PC-3 (cell line): ENCODE results near the gene MARCHF9. TPM values are rescaled to one million over a fixed set of nuclear protein-coding genes. Genes with fewer than 3 reads are reported as not detected.

ENCODE experiments used
- ATAC-seq: fragments of 200-7000 bp; cut with Tn5 transposase; 2 replicates; pipeline ENCODE4 v1.9.1; 2020; ENCODE audit warnings: mild to moderate bottlenecking, moderate library complexity
- BruUV-seq: library from RNA; stranded (reverse); fragments of 400-500 nt; replicated peaks from 2 replicates; lab custom pipeline; 2021; lab: Mats Ljungman, UMichigan
- CTCF ChIA-PET: fragments of 300-600 bp; sonication (Branson Sonifier 250); formaldehyde crosslinking; loops from one replicate; lab custom pipeline; 2022; ENCODE audit warnings: antibody characterized with exemption; lab: Charles Lee
- POLR2A ChIA-PET: fragments of 300-600 bp; sonication (Branson Sonifier 250); formaldehyde crosslinking; loops from one replicate; lab custom pipeline; 2022; ENCODE audit warnings: antibody characterized with exemption; ENCODE audit not compliant: unreplicated experiment; lab: Charles Lee
- DNase-seq: peaks from one replicate; pipeline ENCODE4 v3.0.0-alpha.2; 2015
- H2AFZ ChIP-seq: fragments of 300-600 bp; sonication (generic); 2 replicates; pipeline ENCODE4 v1.6.0; 2016; ENCODE audit warnings: antibody characterized with exemption, low read length
- H3F3A ChIP-seq: fragments of 300-600 bp; sonication (generic); one replicate; pipeline ENCODE4 v1.6.0; 2017; ENCODE audit warnings: antibody characterized with exemption, low read length, control low read depth, mild to moderate bottlenecking; ENCODE audit not compliant: unreplicated experiment
- H3K27ac ChIP-seq: fragments of 300-600 bp; sonication (generic); 2 replicates; pipeline ENCODE4 v1.5.1; 2016; ENCODE audit warnings: mild to moderate bottlenecking, low read length
- H3K27me3 ChIP-seq: fragments of 300-600 bp; sonication (generic); 2 replicates; pipeline ENCODE4 v1.6.1; 2016; ENCODE audit warnings: low read length, mixed read lengths
- H3K36me3 ChIP-seq: fragments of 300-600 bp; sonication (generic); 2 replicates; pipeline ENCODE4 v1.6.1; 2016; ENCODE audit warnings: low read depth, mixed run types, low read length, mixed read lengths
- H3K4me1 ChIP-seq: fragments of 300-600 bp; sonication (generic); 2 replicates; pipeline ENCODE4 v1.5.1; 2016; ENCODE audit warnings: low read length; ENCODE audit not compliant: insufficient read depth
- H3K4me2 ChIP-seq: fragments of 300-600 bp; sonication (generic); 2 replicates; pipeline ENCODE4 v1.6.0; 2016; ENCODE audit warnings: low read length
- H3K4me3 ChIP-seq: fragments of 300-600 bp; sonication (generic); 2 replicates; pipeline ENCODE4 v1.5.1; 2016; ENCODE audit warnings: mild to moderate bottlenecking, low read length, mixed read lengths
- H3K79me2 ChIP-seq: fragments of 300-600 bp; sonication (generic); 2 replicates; pipeline ENCODE4 v1.6.1; 2017; ENCODE audit warnings: low read length, mixed read lengths
- H3K9ac ChIP-seq: fragments of 300-600 bp; sonication (generic); 2 replicates; pipeline ENCODE4 v1.6.0; 2016; ENCODE audit warnings: mild to moderate bottlenecking, low read length
- H3K9me2 ChIP-seq: fragments of 300-600 bp; sonication (generic); replicated peaks from 2 replicates; pipeline ENCODE4 v1.6.1; 2016; ENCODE audit warnings: mixed run types, low read length, mixed read lengths
- H3K9me3 ChIP-seq: fragments of 300-600 bp; sonication (generic); 2 replicates; pipeline ENCODE4 v1.6.1; 2016; ENCODE audit warnings: low read length, mixed read lengths
- H4K20me1 ChIP-seq: fragments of 300-600 bp; sonication (generic); 2 replicates; pipeline ENCODE4 v1.6.1; 2016; ENCODE audit warnings: low read length, mixed read lengths
- EZH2 ChIP-seq: fragments of 300-600 bp; sonication (generic); IDR thresholded peaks from one replicate; pipeline ENCODE4 v1.6.1; 2017; ENCODE audit warnings: antibody characterized with exemption, mild to moderate bottlenecking, low read length; ENCODE audit not compliant: unreplicated experiment
- EZH2phosphoT487 ChIP-seq: fragments of 300-600 bp; sonication (generic); IDR thresholded peaks from 2 replicates; pipeline ENCODE4 v1.6.1; 2018; ENCODE audit warnings: mild to moderate bottlenecking, antibody characterized with exemption, low read length, borderline replicate concordance
- intact Hi-C: fragments of 100-400 bp; cut with micrococcal nuclease; formaldehyde crosslinking; loops from 2 replicates; pipeline ENCODE4 v1.9.0; 2023
- total RNA-seq: library from RNA; depleted of rRNA; stranded (reverse); fragments of >200 nt; gene quantifications from 2 replicates; pipeline ENCODE4 v1.2.3, GENCODE V29; 2014
- TF ChIP-seq, protein P1 (sequence below): fragments of 300-600 bp; sonication (generic); conservative IDR thresholded peaks from 2 replicates; pipeline ENCODE4 v1.5.1; 2017; ENCODE audit warnings: antibody characterized with exemption, low read depth, mild to moderate bottlenecking, low read length

Gene MARCHF9
- total RNA-seq, 1 experiment from 2014 or later = 13.4 TPM

DNA sequence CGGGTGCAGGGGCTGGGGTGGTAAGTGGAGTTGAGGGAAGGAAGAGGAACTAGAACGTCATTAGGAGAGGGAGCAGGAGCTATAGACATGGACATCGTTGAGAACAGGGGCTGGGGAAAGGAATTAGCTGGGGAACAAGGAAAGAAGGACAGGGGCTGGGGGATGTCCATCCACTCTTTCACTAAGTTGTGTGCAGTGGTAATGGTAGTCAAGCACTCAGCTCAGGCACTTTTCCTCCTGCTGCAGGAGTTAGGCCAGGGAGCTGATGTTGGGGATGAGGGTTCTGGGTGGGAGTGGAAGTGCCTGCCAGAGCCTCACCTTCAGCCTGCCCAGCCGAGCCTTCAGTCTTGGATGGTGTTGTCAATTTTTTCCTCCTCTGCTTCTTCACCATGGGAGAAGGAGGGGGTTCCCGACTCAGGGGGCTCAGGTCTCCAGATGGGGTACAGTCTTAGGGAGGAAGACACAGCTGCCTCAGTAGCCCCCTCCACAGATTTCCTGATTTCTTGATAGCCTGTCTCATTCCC, 25.5 kb upstream of the MARCHF9 start:
- H3K4me3 ChIP-seq = no peak overlapping the region
- CTCF ChIA-PET = no interaction called here
- TF ChIP-seq, protein P1, sequence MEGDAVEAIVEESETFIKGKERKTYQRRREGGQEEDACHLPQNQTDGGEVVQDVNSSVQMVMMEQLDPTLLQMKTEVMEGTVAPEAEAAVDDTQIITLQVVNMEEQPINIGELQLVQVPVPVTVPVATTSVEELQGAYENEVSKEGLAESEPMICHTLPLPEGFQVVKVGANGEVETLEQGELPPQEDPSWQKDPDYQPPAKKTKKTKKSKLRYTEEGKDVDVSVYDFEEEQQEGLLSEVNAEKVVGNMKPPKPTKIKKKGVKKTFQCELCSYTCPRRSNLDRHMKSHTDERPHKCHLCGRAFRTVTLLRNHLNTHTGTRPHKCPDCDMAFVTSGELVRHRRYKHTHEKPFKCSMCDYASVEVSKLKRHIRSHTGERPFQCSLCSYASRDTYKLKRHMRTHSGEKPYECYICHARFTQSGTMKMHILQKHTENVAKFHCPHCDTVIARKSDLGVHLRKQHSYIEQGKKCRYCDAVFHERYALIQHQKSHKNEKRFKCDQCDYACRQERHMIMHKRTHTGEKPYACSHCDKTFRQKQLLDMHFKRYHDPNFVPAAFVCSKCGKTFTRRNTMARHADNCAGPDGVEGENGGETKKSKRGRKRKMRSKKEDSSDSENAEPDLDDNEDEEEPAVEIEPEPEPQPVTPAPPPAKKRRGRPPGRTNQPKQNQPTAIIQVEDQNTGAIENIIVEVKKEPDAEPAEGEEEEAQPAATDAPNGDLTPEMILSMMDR = no peak
- TF ChIP-seq EZH2 (no peak), EZH2phosphoT487 (no peak)
- intact Hi-C loops = no loop called here
- DNase-seq = no peak
- H3K9me3 ChIP-seq = no peaks in the 10 kb centered on the region
- no peaks in the 10 kb centered on the region for H3K9me2 ChIP-seq
- BruUV-seq = no TSS peak
- POLR2A ChIA-PET = no interaction called here
- peaks cover 4% of the 10 kb centered on the region; the same call in 1 of the 2 replicates for H3K4me1 ChIP-seq
- no peaks in the 10 kb centered on the region for H3K36me3 ChIP-seq
- H3K79me2 ChIP-seq = no peaks in the 10 kb centered on the region
- H3K27ac ChIP-seq = no peak overlapping the region
- H2AFZ ChIP-seq = no peak overlapping the region
- H3K4me2 ChIP-seq = no peak overlapping the region
- ATAC-seq = no peak
- no peaks in the 10 kb centered on the region for H3K27me3 ChIP-seq
- no peaks in the 10 kb centered on the region for H3F3A ChIP-seq
- no peak overlapping the region for H3K9ac ChIP-seq
- no peaks in the 10 kb centered on the region for H4K20me1 ChIP-seq

DNA sequence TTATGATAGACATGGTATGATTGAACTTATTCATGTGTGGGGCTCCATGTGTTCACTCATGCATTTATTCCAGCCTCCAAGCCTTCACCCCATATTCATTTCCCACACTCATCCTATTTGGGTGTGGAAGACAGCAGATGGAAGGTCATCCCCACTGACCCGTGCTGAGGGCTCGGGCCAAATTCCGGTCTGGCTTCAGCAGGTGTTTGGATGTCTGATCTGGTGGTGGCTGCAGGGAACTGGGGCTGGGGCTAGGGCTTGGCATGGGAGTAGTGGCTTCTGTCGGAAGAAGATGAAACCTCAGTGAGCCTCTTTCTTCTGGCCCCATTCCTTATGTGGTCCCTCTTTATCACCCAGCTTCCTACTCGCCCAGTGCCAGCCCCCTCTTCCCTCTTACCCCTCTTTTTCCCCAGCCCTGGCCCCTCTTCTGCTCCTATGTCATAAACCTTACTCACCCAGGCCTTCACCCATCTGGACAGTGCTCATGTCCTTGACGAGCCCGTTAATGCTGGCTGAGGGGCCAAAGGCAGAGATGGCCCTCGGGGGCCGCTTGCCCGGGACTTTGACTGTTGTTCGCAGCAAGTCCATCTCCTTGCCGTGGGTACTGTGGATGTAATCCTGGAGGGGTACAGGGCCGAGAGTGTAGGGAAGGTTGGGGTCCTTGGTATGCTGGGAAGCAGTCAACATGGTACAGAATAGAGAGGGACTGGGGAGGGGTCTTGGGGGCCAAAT, 24.4 kb upstream of the MARCHF9 start:
- Histone ChIP-seq H3K79me2 (no peaks in the 10 kb centered on the region), H3K27me3 (peaks cover 8% of the 10 kb centered on the region; the same call in 1 of the 2 replicates), H4K20me1 (no peaks in the 10 kb centered on the region), H3K9ac (no peak overlapping the region), H3K9me2 (no peaks in the 10 kb centered on the region), H2AFZ (no peak overlapping the region), H3K27ac (no peak overlapping the region), H3K4me2 (no peak overlapping the region), H3K36me3 (no peaks in the 10 kb centered on the region), H3F3A (no peaks in the 10 kb centered on the region), H3K4me1 (peaks cover 4% of the 10 kb centered on the region; the same call in 1 of the 2 replicates), H3K4me3 (no peak overlapping the region), H3K9me3 (no peaks in the 10 kb centered on the region)
- TF ChIP-seq, protein P1 = no peak
- no peak for TF ChIP-seq EZH2
- ATAC-seq (no peak), DNase-seq (no peak)
- ChIA-PET POLR2A (no interaction called here), CTCF (no interaction called here)
- intact Hi-C loops = no loop called here
- BruUV-seq = no TSS peak
